C1 segment of cervical spinal cord (tissue), 14 donors: ENCODE measurements around the gene TBX20.

Experiments
- DNase-seq, 14 donors: peaks; one replicate each; lab custom pipeline; 2025; lab: John Stamatoyannopoulos, UW

The TBX20 gene, protein sequence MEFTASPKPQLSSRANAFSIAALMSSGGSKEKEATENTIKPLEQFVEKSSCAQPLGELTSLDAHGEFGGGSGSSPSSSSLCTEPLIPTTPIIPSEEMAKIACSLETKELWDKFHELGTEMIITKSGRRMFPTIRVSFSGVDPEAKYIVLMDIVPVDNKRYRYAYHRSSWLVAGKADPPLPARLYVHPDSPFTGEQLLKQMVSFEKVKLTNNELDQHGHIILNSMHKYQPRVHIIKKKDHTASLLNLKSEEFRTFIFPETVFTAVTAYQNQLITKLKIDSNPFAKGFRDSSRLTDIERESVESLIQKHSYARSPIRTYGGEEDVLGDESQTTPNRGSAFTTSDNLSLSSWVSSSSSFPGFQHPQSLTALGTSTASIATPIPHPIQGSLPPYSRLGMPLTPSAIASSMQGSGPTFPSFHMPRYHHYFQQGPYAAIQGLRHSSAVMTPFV

DNA sequence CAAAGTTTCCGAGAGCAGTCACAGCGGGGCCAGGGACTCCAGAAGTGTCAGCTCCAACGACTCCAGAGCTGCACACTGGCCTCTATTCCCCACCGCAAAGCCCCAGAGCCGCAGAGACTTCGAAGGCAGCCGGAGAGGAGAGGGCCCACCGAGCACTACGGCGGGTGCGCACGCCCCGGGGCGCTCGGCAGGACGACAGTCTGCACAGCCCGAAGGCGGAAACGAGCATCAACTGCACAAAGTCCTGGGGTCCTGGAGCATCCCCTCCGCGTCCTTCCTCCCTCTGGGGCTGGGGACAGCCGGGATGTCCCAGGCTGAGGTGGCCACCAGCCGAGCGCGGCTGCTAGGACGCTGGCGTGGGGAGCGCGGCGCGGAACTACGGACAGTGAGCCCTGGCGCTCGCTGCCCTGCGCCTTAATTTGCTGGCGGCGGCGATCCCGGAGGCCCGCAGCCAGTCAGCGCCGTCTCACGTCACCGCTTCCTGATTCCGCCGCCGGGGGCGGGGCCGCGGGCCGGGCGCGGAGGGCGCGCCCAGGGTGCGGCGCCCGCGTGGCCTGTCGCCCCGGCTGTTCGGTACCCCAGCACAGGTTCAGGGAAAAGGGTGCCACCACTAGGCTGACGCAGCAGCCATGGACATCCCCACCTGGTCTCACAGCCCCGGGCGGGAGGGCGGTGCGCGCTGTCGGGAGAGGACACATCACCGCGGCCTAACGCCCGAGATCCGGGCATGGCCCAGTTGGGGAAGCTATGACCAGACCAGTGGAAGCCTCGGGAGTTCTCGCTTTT is at the start of gene TBX20:
TBX20 (minus strand) TSS at position 391 of the 786 bp plus-strand sequence. CDS start 480 bp downstream, outside the sequence.
- no peak for DNase-seq

DNA sequence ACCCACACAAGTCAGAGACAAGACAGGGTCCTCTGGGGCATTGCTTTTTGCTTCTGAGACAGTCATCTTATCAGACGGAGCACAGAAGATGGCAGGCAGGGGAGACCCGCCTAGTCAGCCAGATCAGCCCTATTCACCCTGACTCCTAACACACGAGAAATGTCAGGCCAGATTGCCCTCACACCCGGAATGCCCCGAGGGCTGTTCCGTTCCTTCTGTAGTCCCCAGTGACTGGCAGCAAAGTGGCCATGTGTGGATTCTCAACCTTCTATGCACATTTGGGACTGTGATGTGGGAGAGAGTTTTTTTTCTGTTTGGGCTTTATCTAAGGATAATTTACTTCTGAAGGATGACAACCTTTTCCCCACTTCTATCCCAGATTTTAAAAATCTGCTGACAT is 35.5 kb upstream of the TBX20 start:
- no peak for DNase-seq

DNA sequence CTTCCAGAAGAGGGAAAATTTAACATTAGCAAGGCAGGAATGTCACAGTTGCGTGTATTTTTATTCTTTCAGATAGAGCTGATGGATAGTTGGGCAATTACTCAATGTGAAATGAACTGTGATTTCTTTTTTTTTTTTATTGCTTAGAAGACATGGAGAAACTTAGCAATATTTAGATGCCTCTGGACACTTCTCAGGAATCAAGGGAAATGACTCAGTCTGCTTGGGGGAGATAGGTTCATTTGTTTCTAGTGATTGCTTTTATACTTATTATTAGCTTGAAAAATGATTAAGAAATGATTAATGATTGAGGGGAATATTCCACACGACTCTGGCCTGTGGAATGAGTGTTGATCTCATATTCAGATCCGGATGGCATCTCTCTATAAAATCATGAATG is 33.1 kb upstream of the TBX20 start:
- no peak for DNase-seq

DNA sequence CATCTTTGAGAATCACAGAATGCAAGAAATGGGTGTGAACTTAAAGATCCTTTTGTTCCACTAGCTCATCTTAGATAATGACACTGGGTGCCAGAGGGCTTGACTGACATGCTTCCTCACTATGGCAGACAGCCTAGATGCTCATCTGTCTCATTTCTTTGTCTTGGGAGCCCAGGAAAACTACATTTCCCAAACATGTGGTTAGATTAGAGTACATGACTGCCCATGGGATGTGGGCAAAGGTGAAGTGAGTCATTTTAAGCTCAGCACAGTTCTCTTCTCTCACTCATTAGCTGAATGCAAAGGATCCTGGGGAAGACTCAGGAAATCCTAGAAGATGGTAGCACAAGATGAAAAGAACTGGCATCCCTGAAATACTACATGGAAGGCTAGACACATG is 32.5 kb upstream of the TBX20 start:
- DNase-seq: no peak

DNA sequence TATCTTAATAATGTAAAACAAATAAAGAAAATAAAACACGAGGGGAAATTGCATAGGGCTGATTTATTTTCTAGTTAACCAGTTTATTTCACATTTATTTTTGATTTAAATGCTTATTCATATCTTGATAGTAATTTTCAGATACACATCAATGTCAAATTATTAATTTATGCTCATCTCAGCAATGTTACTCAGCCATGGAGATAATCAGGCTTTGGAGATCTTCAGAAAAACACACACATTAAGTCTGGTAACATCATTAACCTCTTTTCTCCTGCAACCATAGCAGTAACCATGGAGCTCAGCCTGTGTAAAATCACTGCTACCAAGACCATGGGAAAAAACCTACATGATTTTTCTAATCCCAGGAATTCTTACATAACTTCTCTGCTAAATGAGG is 31.9 kb upstream of the TBX20 start:
- DNase-seq: no peak

DNA sequence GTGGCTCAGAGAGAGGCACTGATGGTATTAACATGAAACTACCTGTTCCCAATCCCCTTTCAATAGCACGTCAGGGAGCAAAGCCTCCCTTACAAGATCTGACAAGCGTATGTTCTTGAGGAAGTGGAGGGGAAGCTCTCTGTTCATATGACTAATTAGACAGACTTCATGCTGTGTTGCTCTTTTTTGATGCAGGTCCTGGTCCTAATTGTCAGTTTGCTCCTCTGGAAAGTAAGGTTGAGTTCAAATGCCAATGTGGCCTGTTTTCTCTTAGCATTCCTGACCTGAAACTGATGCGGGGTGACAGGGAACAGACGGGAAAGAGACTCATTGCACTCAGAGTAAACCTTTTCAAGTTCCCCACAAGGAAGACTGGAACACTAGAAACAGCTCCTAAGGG is 27.0 kb upstream of the TBX20 start:
- no peak for DNase-seq

DNA sequence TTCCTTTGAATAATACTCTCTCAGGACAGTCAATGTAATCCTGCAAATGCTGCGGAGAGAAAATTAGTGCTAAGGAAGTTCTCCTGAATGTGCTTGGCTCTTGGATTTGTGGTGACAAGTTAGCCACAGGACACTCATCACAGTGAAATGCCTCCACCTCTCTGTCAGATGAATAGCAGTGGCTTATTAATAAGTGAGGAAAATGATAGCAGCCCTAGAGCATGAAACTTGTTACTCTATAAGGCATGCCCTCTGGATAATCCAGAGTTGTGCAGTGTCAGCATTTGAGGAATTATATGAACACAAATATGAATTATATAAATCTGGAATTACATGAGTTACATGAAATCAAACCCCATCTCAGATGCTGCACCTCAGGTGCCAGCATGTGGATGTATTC is 23.5 kb upstream of the TBX20 start:
- DNase-seq: no peak

DNA sequence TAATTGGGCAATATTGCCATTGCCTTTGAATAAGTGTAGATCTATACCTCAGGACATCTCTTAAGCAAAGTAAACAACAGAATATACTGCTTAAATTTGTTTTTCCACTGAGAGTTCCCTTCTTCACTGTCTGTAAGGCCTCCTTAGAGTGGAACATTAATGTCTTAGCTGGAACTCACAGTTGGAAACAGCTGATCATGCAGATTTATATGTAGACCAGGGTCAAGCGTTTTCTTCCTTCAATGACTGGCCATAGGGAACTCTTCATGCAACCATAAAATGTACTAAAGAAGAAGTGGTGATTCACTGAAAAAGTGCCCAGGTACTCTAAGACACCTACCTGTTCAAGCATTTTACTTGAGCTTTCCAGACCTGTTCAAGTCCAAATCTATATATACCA is 18.3 kb upstream of the TBX20 start:
- DNase-seq: no peak

DNA sequence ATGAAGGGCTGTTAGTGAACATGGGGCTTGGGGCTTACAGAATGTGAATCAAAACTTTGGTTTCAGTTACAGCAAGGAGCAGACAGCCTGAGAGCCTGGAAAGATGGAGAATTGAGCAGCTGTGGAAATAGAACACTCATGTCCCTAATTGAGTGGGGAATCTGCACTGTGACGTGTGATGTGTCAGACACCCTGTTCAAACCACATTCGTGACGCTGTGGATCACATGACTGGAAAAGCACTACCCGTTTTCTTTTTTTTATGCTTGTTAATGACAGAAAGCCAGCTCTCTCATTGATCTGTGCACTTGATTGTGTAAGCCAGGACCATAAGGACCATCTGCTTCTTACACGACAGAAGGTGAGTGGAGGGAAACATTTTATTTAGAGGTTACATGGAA is 15.1 kb upstream of the TBX20 start:
- no peak for DNase-seq

DNA sequence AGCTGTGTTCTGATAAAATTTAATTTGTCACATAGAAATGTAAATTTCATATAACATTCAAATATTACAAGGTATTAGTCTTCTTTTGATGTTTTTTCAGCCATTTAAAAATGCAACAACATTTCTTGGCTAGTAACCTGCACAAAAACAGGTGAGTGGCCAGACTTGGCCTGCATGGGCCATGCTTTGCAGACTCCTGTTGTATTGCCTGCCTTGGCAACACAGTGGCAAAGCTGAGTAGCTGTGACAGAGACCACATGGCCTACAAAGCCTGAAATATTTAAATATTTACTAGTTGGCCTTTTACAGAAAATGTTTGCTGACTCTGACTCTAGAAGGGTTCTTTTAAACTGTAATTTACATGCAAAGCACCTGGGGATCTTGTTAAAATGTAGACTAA is 13.5 kb upstream of the TBX20 start:
- DNase-seq: no peak

DNA sequence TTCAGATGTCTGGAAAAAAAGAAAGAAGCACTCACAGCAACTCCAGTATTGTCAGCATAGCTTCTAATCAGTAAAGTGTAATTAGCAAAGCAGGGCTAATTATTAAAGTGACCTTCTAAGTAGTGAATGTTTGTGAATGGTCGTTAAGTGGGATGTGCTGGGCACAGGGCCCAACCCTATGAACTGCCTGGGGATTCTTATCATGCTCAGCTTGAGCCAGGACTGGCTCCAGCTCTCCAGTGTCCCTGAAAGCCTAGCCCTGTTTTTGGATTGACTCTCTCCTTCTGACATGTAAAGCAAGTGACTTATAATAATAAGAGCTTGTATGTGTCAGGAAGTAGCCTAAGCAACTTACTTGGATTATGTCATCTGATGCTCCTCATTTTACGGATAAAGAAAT is 9.5 kb upstream of the TBX20 start:
- no peak for DNase-seq

DNA sequence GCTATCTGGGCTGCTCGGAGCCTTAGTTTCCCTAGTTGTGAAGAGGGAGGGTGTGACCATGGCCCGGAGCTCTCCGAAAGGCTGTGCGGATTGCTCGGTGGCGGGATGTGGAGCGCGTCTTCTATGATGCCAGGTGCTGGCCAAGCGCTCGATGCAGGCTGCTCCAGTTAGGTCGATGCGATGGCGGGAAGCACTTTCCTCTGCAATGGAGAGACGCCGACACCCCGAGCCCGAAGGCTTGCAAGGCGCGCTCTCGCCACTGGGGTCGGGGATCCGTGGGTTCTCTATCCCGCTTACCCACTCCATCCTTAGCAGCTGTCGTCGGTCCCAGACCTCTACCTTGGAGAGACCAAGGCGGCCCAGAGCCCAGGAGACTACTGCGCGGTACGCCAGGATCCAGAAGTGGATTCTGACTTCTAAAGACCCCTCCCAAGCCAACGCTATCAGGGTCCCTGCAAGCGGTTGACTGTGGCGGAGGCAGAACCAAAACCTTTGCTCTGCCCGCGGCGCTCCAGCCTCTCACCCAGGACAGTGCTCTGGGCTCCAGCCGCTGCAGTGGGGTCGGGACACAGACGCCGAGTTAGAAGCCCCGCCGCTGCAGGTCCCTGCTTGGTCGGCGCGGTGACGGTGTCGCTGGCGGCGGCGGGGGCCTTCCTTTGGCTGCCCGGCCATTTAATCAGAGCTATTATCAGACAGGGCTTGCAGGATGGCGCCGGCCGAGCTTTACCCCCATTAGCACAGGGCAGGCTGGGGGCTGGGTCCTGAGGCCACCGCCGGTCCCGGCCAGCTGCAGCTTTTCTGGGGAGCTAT is 7.8 kb upstream of the TBX20 start:
- no peak for DNase-seq

DNA sequence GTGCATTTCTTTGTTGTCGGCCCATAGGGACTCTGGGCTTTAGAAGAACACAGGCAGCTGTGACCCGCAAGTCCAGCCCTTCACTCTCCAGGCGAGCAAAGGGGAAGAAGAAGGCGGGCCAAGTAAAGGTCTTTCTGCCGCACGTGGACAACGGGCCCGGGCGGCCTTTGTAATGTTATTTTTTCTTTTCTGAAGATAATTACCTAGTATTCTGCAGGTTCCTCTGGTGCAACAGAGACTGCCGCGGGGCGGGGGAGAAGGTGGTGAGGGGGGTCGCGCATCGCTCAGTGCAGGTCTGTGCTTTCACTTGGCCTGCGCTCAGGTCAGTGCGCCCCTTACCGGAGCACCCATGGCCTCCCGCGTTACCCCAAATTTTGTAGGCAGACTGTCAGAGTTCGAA is 7.1 kb upstream of the TBX20 start:
- no peak for DNase-seq

DNA sequence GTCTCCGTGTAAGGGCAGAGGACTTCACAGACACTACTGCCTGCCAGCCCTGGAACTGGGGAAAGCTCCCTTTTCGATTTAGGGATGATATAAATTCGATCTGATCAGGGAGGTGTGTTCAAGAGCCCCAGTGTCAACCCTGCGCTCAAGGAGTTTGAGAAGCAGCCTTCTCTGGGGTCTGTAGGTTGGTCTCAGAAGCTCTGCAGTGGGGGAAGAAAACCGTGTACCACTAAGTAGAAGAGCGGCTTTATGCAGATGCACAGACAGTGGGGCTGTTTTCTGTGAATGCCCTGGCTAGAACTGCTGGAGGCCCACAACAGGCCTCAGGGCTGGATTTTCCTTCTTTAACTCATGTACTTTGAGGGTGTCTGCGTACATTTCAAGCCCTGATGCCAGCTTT is 6.3 kb upstream of the TBX20 start:
- no peak for DNase-seq

DNA sequence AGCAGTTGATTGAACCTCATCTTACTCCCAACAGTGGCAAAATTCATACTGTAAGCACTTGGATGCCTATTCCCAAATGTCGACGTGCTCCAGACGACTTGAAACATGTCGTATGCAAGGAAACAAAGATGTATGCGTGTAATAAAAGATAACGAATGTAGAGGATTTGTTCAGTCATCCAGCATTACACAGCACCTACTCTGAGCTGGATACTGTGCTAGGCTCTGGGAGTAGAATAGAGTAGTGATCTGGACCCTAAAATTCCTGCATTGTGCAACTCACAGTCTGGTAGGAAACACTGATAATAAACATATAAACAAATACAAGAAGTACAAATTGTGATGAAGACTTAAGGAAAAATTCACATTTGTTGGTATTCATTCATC is 5.6 kb upstream of the TBX20 start:
- DNase-seq: no peak

DNA sequence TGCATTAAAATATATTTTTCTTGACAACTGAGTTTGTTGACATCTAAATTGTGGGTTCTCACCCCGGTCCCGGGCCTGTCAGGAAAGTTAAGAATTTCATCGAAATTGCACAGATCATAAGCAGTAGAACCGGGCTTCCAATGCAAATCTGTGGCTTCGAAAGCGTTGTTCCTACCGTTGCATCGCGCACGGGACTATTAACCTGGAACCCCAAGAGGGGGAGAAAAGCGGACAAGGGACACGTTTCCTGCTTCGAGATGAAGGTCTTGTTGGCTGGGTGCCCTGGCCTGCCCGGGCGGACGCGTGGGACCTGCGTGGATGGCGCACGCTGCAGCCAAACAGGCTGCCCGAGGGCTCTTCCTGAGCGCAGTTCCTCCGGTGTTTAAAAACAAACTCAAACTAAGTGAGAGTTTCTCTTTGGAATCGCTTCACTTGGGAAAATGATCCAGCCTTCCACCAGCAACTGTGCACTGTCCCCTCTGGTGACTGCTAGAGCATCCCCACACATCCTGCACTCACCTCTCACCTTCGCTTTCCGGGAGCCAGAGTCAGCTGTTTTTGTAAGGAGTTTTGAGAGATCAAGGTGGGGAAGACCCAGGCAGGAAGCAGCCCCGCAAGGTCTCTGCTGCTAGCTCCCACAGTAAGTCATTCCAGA is 5.1 kb upstream of the TBX20 start:
- no peak for DNase-seq

DNA sequence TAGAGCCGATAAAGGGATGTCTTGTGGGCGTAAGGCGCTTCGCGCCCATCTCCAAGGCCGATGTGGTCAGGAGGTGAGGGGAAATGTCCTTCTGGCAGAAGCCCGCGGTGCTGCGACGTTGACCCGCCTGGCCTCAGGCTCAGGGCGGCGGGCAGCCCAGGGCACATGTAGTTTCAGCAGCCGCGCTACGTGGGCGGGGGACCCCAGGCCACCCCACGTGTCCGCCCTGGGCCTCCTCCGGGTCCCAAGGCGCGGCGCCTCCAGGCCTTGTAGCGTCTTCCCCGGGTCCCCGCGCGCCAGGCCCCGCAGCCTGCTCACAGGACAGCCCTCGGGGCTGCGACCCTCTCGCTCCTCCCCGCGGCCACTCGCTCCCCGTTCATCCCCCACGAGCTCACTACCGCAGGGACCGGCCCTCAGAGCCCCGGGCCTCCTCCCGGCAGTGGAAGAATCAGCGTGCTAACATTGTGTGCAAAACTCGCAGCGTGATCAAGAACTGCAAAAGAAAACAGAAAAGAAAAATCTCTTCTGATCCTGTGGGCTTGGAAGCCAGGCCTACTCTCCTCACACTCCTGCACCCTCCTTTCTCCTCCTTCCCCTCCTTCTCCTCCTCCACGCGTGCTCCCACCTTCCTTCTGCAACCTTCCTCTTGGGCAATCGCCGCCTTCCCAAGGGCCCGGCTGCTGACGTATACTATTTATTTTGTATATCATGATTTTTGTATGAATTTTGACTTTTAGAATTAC is 4.4 kb upstream of the TBX20 start:
- DNase-seq: no peak

DNA sequence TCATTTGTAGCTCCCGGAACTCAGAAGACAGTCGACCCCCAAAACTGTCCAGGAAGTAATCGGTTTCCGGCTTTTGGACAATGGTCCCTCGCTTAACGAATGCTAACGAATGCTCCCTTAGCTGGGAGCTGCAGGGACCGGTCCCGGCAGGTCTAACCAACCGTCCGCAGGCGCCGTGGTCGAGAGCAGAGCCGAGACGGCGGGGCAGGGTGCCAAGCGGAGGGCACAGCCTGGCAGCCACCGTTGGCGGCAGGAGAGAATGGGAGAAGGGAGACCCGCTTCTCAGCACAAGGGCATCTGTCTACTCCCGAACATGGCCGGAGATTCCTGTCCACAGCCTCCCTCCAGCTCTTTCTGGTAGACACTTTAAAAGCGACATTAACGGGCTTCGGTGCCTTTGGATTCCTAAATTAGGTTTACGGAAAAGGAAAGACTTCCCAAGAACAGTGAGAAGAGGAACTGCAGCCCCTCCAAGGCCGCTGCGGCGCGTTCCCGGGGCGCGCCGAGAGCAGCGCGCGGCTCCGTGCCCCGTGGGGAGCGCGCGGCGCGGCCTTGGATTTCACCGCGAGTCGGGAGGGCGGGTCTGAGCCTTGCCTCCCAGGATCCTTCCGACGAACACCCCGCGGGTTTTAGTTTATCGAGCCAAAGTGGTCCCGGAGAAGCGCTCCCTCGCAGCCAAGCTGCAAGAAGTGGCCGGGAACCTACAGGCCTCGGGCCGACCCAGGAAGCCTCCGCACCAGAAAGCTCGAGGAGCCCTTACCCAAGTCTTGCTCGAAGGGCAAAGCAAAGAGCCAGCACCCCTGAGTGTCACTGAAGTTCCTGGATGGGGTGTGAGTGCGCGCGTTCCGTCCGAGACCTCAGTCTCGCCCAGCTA is 3.6 kb upstream of the TBX20 start:
- DNase-seq: no peak

DNA sequence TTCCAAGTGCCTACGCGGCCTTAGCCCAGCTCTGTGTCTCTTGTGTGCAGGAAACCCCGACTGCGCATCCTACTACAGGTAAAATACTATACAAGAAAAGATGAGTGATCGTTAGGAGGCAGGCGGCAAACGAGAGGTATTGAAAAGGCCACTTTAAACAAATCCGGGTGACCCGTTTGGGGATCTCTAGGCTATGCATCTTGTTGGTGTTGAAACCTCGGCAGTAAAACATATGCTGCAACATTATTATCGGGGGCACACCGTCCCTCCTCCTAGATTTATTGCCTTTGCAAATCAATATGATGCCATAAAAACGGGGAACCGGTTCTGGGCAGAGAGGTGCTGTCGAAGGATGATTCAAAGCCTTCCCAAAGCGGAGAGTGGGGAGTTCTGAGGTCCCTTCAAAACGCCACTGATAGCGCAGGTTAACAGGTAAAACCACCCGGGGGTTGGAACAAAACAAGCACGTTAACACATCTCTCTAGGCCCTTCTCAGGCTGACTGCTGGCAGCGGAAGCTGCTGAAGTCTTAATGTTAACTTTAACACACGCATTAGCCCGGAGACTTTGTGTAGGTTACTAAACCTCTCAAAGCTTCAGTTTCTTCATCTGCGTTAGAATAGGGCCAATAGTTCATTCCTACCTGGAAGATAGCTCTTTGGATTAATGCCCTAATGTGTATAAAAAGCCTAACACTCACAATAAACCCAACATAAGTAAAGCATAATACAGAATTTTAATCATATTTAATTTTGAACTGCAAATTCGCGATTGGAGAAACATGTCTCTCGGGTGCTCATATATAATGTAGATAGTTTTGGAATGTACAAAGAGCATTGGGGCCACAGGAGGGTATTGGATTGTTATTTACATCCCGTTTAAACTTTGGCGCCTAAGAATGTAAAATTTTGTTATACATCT is 2.6 kb upstream of the TBX20 start:
- DNase-seq: no peak
